ENCODE results near the gene IQCB1.

The IQCB1 gene

GRCh38 chr3:121855555-121855954 lies 20.7 kb upstream of the IQCB1 start:
- TF ChIP-seq RAD21 (IDR thresholded peaks at IDR 0.05; ENCODE audit: low read depth) (peak; percentile 75), REST (IDR thresholded peaks at IDR 0.05; ENCODE audit: low read depth) (no peak)

GRCh38 chr3:121852256-121852655 lies 17.4 kb upstream of the IQCB1 start:
- TF ChIP-seq EGR1 (IDR thresholded peaks at IDR 0.05): no peak
- no peak for TF ChIP-seq EP300 (IDR thresholded peaks at IDR 0.05; ENCODE audit: borderline replicate concordance)
- TF ChIP-seq CEBPB (IDR thresholded peaks at IDR 0.05): no peak
- TF ChIP-seq USF1 (IDR thresholded peaks at IDR 0.05): no peak
- no peak for TF ChIP-seq TCF12 (IDR thresholded peaks at IDR 0.05; ENCODE audit: low read depth)
- no peak for TF ChIP-seq YY1 (IDR thresholded peaks at IDR 0.05; ENCODE audit: low read depth)
- no peak for TF ChIP-seq RAD21 (IDR thresholded peaks at IDR 0.05; ENCODE audit: low read depth)
- TF ChIP-seq REST (IDR thresholded peaks at IDR 0.05; ENCODE audit: low read depth): no peak
- no peak for TF ChIP-seq TAF1 (IDR thresholded peaks at IDR 0.05; ENCODE audit: low read depth)
- no peak for TF ChIP-seq FOXM1 (IDR thresholded peaks at IDR 0.05; ENCODE audit: borderline replicate concordance, low read depth)
- TF ChIP-seq CREB1 (IDR thresholded peaks at IDR 0.05; ENCODE audit: low read depth): no peak
- no peak for TF ChIP-seq TEAD4 (IDR thresholded peaks at IDR 0.05)
- TF ChIP-seq ZBTB7A (IDR thresholded peaks at IDR 0.05; ENCODE audit: low read depth): no peak
- TF ChIP-seq MAX (IDR thresholded peaks at IDR 0.05): no peak
- TF ChIP-seq NFIC (IDR thresholded peaks at IDR 0.05): no peak

DNA sequence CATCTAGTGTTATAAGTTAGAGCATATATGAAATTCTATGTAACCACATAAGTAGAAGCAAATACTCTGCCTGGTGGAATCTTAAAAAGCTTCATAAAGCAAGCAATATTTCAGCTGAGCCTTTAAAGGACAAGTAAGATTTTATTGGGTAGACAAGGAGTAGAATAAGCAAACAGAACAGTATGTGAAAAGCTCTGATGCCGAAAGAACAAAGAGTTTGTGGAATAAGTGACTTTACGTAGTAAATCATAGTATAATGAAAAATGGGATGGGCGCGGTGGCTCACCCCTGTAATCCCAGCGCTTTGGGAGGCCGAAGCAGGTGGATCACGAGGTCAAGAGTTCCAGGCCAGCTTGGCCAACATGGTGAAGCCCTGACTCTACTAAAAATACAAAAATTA lies 10.0 kb upstream of the IQCB1 start:
- no peak for TF ChIP-seq YY1 (IDR thresholded peaks at IDR 0.05; ENCODE audit: low read depth)
- no peak for TF ChIP-seq TCF12 (IDR thresholded peaks at IDR 0.05; ENCODE audit: low read depth)
- TF ChIP-seq MAX (IDR thresholded peaks at IDR 0.05): no peak
- TF ChIP-seq REST (IDR thresholded peaks at IDR 0.05; ENCODE audit: low read depth): no peak
- no peak for TF ChIP-seq CEBPB (IDR thresholded peaks at IDR 0.05)
- TF ChIP-seq NFIC (IDR thresholded peaks at IDR 0.05): no peak
- TF ChIP-seq USF1 (IDR thresholded peaks at IDR 0.05): no peak
- no peak for TF ChIP-seq ZBTB7A (IDR thresholded peaks at IDR 0.05; ENCODE audit: low read depth)
- TF ChIP-seq CREB1 (IDR thresholded peaks at IDR 0.05; ENCODE audit: low read depth): no peak
- TF ChIP-seq RAD21 (IDR thresholded peaks at IDR 0.05; ENCODE audit: low read depth): no peak
- TF ChIP-seq FOXM1 (IDR thresholded peaks at IDR 0.05; ENCODE audit: borderline replicate concordance, low read depth): no peak
- no peak for TF ChIP-seq EP300 (IDR thresholded peaks at IDR 0.05; ENCODE audit: borderline replicate concordance)
- no peak for TF ChIP-seq TAF1 (IDR thresholded peaks at IDR 0.05; ENCODE audit: low read depth)
- TF ChIP-seq EGR1 (IDR thresholded peaks at IDR 0.05): no peak
- no peak for TF ChIP-seq TEAD4 (IDR thresholded peaks at IDR 0.05)

GRCh38 chr3:121839962-121840361 lies 5.1 kb upstream of the IQCB1 start:
- TF ChIP-seq MAX (IDR thresholded peaks at IDR 0.05): no peak
- TF ChIP-seq TEAD4 (IDR thresholded peaks at IDR 0.05): no peak
- TF ChIP-seq FOXM1 (IDR thresholded peaks at IDR 0.05; ENCODE audit: borderline replicate concordance, low read depth): no peak
- TF ChIP-seq CEBPB (IDR thresholded peaks at IDR 0.05): no peak
- no peak for TF ChIP-seq CREB1 (IDR thresholded peaks at IDR 0.05; ENCODE audit: low read depth)

- TF ChIP-seq EGR1 (IDR thresholded peaks at IDR 0.05): no peak
- no peak for TF ChIP-seq YY1 (IDR thresholded peaks at IDR 0.05; ENCODE audit: low read depth)
- TF ChIP-seq FOXM1 (IDR thresholded peaks at IDR 0.05; ENCODE audit: borderline replicate concordance, low read depth): no peak
- no peak for TF ChIP-seq RAD21 (IDR thresholded peaks at IDR 0.05; ENCODE audit: low read depth)
- no peak for TF ChIP-seq ZBTB7A (IDR thresholded peaks at IDR 0.05; ENCODE audit: low read depth)
- no peak for TF ChIP-seq EP300 (IDR thresholded peaks at IDR 0.05; ENCODE audit: borderline replicate concordance)
- no peak for TF ChIP-seq TEAD4 (IDR thresholded peaks at IDR 0.05)
- TF ChIP-seq CREB1 (IDR thresholded peaks at IDR 0.05; ENCODE audit: low read depth): no peak
- TF ChIP-seq USF1 (IDR thresholded peaks at IDR 0.05): no peak
- no peak for TF ChIP-seq REST (IDR thresholded peaks at IDR 0.05; ENCODE audit: low read depth)
- TF ChIP-seq MAX (IDR thresholded peaks at IDR 0.05): no peak
- TF ChIP-seq TAF1 (IDR thresholded peaks at IDR 0.05; ENCODE audit: low read depth): no peak
- no peak for TF ChIP-seq NFIC (IDR thresholded peaks at IDR 0.05)
- no peak for TF ChIP-seq CEBPB (IDR thresholded peaks at IDR 0.05)
- no peak for TF ChIP-seq TCF12 (IDR thresholded peaks at IDR 0.05; ENCODE audit: low read depth)
These were observed 1.6 kb upstream of the IQCB1 start for GRCh38 chr3:121836481-121836880.
